HG02981 (cell line): Measurements from ENCODE around the gene PLP2.
"Not testable (repeated sequence)": the region's sequence is repeated elsewhere in the genome, so short reads cannot be mapped to it uniquely, and the experiment has no call there.

ENCODE experiments used
- ATAC-seq: cut with Tn5 transposase; IDR thresholded peaks from one replicate; pipeline ENCODE4 v1.9.1; 2021; ENCODE audit warnings: mild to moderate bottlenecking, moderate library complexity; ENCODE audit not compliant: unreplicated experiment

The PLP2 gene

DNA sequence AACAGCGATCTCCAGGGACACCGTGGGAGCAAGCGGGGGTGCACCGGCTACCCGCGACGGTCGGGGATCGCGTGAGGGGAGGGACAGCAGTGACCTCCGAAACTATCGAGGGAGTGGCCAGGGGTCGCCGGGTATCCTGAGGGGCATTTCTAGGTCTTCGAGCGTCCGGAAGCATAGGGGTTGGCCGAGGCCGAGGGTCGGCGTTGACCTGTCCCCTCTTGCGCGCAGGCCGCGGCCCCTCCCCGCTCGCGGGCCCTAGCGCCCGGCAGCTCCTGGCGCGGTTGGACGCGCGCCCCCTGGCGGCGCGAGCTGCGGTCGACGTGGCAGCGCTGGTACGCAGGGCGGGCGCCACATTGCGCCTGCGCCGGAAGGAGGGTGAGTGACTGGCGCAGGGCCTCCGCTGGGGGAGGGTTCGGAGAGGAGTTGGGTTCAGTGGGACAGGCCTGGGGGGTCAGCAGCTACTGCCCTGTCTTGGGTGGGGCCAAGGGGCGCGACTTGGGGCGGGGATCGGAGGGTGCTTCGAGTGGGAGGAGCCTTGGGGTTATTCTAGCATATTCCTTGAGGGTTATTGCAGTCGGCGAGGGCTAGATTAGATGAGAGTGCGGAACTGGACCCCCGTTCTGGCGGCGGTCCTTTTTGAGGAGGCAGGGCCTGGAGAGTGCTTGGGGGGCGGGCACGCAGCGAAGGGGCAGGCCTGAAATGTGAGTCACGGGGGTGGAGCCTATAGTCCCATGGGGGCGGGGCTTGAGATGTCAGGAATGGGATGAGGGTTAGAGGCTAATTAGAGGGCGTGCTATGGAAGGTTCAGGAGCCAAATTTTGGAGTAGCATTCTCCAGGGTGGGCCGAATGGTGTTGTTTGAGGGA lies 7.9 kb upstream of the PLP2 start:
- peak; percentile 45 for ATAC-seq

GRCh38 chrX:49164589-49165360 lies 6.9 kb upstream of the PLP2 start:
- no peak for ATAC-seq

- peak; percentile 35 for ATAC-seq
Observed at GRCh38 chrX:49165901-49166881, 5.5 kb upstream of the PLP2 start.

DNA sequence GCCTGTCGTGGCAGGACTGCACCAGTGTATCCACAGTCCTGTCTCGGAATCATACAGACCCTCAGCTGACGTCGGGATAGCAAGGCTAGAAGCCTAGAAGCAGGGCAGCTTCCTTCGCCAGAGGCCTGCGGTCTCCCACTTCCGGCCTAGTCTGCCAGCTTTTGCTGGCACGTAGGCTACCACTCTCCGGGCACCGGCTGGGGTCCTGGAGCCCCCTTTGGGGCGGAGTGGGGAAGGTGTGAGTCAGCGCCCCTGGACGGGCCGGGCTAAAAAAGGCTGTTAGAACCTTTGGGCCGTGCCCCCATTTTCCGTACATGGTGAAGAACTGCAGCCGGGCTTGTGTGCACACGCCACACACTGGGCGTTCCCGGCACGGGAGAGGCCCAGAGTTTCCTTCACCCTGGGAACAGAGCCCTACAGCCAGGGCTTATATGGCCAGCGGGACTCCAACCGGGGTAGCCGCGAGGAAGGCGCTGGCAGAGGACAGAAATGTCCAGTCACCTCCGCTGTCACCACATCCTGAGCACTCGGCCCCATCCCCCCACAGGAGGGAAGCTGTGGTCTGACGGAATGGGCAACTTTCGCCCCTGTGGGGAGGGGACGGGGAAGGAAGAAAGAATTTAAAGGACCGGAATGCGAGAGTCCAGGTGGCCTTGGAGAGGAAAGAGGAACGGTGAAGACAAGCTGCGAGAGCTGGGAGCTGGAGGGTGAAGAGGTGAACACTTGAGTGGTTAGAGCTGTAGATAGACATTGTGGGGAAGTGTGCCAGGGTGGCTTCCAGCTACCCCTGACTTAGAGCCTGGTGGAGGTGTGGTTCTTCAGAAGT lies 4.6 kb upstream of the PLP2 start:
- no peak for ATAC-seq

GRCh38 chrX:49167740-49168108 lies 4.0 kb upstream of the PLP2 start:
- ATAC-seq = no peak

DNA sequence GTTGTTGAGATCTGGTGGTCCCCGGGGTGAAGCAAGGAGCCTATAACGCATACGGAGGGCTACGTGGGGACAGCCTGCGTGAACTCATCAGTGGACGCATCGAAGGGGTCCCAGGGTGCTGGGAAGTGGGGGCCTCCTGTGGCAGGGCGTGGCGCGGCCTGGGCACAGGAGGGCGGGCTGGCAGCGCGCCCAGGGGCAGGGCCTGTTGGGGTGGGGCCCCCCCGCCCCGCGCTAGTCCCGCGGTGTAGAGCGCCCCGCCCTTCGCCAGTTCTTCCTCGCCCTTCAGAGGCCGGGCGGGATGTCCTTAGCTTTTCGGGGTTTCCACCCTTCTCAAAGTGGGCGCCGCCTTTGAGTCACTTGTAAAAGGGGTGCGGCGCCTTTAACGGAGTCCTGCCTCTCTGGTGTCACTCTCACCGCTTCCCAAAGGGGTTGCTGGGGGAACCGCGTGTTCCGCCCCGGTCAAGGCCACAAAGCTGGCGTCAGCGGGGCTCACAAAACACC lies 632 bp downstream of the PLP2 start:
- ATAC-seq = peak; percentile 70

- not testable (repeated sequence) for ATAC-seq
Observed at GRCh38 chrX:49173544-49173943, 1.8 kb downstream of the PLP2 start.

- ATAC-seq = no peak
Observed at GRCh38 chrX:49174723-49175122, 3.0 kb downstream of the PLP2 start.

DNA sequence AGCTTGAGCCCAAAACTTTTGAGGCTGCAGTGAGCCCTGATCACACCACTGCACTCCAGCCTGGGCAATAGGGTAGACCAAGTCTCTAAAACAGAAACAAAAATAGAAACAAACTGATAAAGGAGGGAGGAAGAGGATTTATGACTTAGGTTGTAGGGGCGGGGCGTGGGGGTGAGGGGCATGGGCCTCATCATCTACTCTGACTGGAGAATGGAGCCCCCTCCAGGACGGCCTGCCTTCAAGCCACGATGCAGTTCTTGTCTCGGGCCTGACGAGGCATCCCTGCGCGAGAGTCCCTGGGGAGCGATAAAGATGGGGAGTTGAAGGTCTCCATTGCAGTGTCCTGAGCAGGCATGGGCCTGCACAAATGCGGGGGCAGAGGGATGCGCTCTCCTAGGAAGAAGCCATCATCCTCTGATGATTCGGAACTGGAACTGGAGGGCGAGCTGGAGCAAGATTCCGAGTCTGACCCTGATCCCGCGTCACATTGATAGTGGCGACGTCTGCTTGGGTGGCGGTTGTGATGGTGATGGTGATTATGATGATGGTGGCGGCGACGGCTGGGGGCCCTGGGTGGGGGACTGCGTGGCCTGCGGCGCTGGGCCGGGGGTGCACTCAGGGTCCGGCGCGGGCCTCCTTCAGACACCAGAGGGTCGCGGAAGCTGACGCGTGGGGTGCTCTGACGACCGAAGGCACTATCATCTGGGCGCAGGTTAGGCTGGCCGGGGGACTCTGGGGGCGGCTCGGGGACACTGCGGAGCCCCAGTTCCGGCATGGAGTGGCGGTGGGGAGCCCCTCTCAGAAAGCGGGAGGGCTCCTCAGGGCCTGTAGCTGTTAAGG lies 4.0 kb downstream of the PLP2 start:
- ATAC-seq = no peak

GRCh38 chrX:49176421-49177326 lies 5.0 kb downstream of the PLP2 start:
- ATAC-seq = no peak

DNA sequence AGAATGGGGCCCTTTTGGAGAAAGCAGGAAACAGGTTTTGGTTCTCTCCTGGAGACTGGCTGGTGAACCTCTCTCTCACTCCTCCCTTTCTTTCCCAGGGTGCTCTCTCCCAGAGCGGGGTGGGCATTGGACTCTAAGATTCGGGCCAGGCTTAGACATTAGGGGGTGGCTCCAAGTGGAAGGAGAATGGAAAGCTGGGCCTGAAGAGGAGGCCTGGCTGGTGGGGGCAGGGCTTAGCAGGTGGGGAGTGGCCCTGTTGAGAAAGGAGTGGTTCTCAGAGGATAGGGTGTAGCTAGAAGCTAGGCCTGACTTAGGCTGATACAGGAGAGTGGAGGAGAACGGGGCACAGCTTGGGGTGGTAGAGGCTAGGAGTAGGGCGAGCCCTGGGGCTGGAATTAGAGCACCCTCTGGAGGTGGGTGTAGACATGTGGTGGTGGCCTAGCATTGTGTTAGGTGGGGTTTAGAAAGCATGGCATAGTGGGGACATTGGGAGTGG lies 5.7 kb downstream of the PLP2 start:
- no peak for ATAC-seq

GRCh38 chrX:49177873-49178480 lies 6.3 kb downstream of the PLP2 start:
- no peak for ATAC-seq

- ATAC-seq = no peak
Observed at GRCh38 chrX:49178537-49178936, 6.8 kb downstream of the PLP2 start.

GRCh38 chrX:49179358-49179757 lies 7.7 kb downstream of the PLP2 start:
- ATAC-seq = no peak

DNA sequence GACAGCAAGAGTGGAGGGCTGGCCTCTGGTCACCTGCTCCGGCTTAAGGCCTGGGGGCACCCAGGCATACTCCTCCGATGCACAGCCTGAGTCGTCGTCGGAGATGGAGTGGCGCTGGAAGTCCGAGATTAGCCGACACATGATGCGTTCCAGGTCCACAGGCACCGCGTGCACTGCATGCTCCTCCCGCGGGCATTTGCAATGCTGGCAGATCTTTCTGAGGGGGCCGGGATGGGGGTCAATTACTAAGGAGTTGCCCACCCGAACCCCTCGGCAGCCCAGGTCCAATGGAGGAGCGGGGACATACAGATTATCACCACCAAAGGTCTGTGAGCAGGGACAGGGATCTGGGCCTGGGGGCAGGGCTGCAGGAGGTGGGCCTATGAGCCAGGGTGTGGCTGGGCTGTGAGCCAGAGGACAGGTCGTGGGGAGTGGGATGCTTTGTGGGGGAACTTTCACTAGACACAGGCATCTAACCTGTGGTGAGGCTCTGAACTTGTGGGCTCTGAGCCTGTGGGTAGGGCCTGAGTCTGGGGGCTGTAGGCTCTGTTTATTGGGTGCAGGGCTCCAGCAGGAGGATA lies 12.1 kb downstream of the PLP2 start:
- no peak for ATAC-seq

DNA sequence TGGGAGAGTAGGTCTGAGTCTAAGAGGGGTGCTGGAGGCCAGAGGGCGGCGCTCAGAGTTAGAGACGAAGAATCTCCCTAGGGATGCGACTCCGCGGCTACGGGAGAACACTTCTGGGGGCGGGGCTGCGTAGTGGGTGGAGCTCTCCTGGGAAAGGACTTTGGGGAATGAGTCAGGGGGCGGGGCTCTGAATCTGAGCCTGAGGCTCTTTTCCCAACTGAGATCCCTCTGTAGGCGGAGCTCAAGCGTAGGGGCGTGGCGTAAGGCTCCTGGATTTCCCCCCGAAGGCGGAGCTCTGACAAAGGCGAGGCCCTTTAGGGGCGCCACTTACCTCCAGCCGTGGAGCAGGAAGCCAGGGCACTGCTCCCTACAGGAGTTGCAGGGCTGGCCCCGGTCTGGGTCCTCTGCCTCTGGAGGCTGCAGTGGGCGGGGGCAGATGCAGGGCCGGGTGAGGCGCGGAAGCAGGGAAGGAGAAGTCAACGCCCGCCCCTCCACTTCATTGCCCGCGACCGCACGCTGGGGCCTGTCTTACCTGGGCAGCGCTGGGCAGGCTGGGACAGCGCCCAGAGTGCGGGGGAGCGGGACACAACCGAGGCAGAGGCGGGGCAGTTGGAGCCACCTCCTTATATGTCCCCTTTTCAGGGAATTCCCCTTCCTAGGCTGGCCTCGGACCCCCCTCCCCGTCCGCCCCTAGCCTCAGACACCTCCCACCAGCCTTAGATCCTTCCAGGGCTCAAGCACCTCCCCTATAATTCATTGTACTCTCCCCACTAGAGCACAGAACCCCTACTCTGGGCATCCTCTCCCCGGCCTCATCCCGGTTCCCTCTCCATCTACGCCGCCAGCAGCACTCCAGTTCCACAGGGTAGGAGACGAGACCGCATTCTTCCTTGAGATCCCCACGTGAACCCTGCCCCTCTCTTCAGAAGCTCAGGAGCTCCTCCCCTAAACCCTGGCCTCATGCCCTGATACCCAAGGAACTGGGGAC lies 12.9 kb downstream of the PLP2 start:
- peak; percentile 37 for ATAC-seq
